Neural cell (in vitro differentiated cells): ENCODE data around the gene LY6G5B. TPM values are rescaled to one million over a fixed set of nuclear protein-coding genes. Genes with fewer than 3 reads are reported as not detected.

Experiments used
- H2AFZ ChIP-seq: fragments of 200-600, 300-800 bp; sonication (generic), shearing (Covaris generic); 2 replicates; pipeline ENCODE4 v1.6.0; 2014; ENCODE audit warnings: low read depth, mild to moderate bottlenecking, antibody characterized with exemption, low read length, moderate library complexity
- H3F3A ChIP-seq: fragments of 200-600 bp; shearing (Covaris generic); 2 replicates; pipeline ENCODE4 v1.6.1; 2016; ENCODE audit warnings: mild to moderate bottlenecking, moderate library complexity, mixed read lengths, antibody characterized with exemption, low read length; ENCODE audit not compliant: insufficient read depth, poor library complexity, severe bottlenecking
- H3K27ac ChIP-seq: fragments of 200-600, 300-800 bp; sonication (generic), shearing (Covaris generic); 2 replicates; pipeline ENCODE4 v1.5.1; 2014; ENCODE audit warnings: mild to moderate bottlenecking, low read length, moderate library complexity
- H3K27me3 ChIP-seq: fragments of 300-800, 200-600 bp; sonication (generic), shearing (Covaris generic); 2 replicates; pipeline ENCODE4 v1.6.0; 2014; ENCODE audit warnings: mild to moderate bottlenecking, low read depth, low read length, moderate library complexity; ENCODE audit not compliant: insufficient read depth
- H3K36me3 ChIP-seq: fragments of 300-800, 200-600 bp; sonication (generic), shearing (Covaris generic); 2 replicates; pipeline ENCODE4 v1.5.1; 2014; ENCODE audit warnings: mild to moderate bottlenecking, antibody characterized with exemption, low read length, moderate library complexity; ENCODE audit not compliant: insufficient read depth
- H3K4me2 ChIP-seq: fragments of 300-800, 200-600 bp; sonication (generic), shearing (Covaris generic); 2 replicates; pipeline ENCODE4 v1.6.0; 2014; ENCODE audit warnings: mild to moderate bottlenecking, low read length
- H3K4me3 ChIP-seq: fragments of 300-800, 200-600 bp; sonication (generic), shearing (Covaris generic); 2 replicates; pipeline ENCODE4 v1.5.1; 2014; ENCODE audit warnings: mild to moderate bottlenecking, low read length, moderate library complexity
- H3K79me2 ChIP-seq: fragments of 200-600 bp; shearing (Covaris generic); replicated peaks from 2 replicates; pipeline ENCODE4 v1.6.0; 2014; ENCODE audit warnings: mild to moderate bottlenecking, low read length, moderate library complexity; ENCODE audit not compliant: insufficient read depth
- H3K9ac ChIP-seq: fragments of 300-800, 200-600 bp; sonication (generic), shearing (Covaris generic); 2 replicates; pipeline ENCODE4 v1.6.1; 2016; ENCODE audit warnings: mild to moderate bottlenecking, low read length, mixed read lengths
- H3K9me2 ChIP-seq: fragments of 200-600 bp; shearing (Covaris generic); 2 replicates; pipeline ENCODE4 v1.6.1; 2016; ENCODE audit warnings: mild to moderate bottlenecking, low read length, mixed read lengths; ENCODE audit not compliant: insufficient read depth
- H3K9me3 ChIP-seq: fragments of 200-600, 300-800 bp; sonication (generic), shearing (Covaris generic); 2 replicates; pipeline ENCODE4 v1.6.1; 2016; ENCODE audit warnings: mild to moderate bottlenecking, mixed run types, low read length, moderate library complexity, mixed read lengths
- H4K20me1 ChIP-seq: fragments of 200-600 bp; shearing (Covaris generic); 2 replicates; pipeline ENCODE4 v1.6.1; 2016; ENCODE audit warnings: mild to moderate bottlenecking, mixed run types; ENCODE audit not compliant: insufficient read depth
- EP300 ChIP-seq: fragments of 450-650 bp; conservative IDR thresholded peaks from 2 replicates; pipeline ENCODE4 v1.6.1; 2014; ENCODE audit warnings: antibody characterized with exemption, mild to moderate bottlenecking, moderate library complexity; ENCODE audit not compliant: poor library complexity, severe bottlenecking
- EZH2 ChIP-seq: fragments of 200-600, 300-800 bp; shearing (Covaris generic), sonication (generic); IDR thresholded peaks from 2 replicates; pipeline ENCODE4 v1.6.1; 2014; ENCODE audit warnings: antibody characterized with exemption, low read length, borderline replicate concordance, mild to moderate bottlenecking; ENCODE audit not compliant: insufficient read depth, poor library complexity, severe bottlenecking
- MXI1 ChIP-seq: fragments of 450-650 bp; conservative IDR thresholded peaks from 2 replicates; pipeline ENCODE4 v1.6.1; 2014; ENCODE audit warnings: antibody characterized with exemption, mild to moderate bottlenecking; ENCODE audit not compliant: poor library complexity, severe bottlenecking
- POLR2AphosphoS5 ChIP-seq: IDR thresholded peaks from 2 replicates; pipeline ENCODE4 v1.6.1; 2012
- RAD21 ChIP-seq: fragments of 450-650 bp; conservative IDR thresholded peaks from 2 replicates; pipeline ENCODE4 v1.6.1; 2014; ENCODE audit warnings: antibody characterized with exemption, mild to moderate bottlenecking, moderate library complexity
- SMC3 ChIP-seq: fragments of 450-650 bp; conservative IDR thresholded peaks from 2 replicates; pipeline ENCODE4 v1.6.1; 2014; ENCODE audit warnings: antibody characterized with exemption, mild to moderate bottlenecking, moderate library complexity; ENCODE audit not compliant: poor library complexity
- TAF1 ChIP-seq: IDR thresholded peaks from 2 replicates; pipeline ENCODE4 v1.6.1; 2012; ENCODE audit warnings: low read depth
- polyA plus RNA-seq: library from polyadenylated mRNA; depleted of rRNA; stranded (reverse); fragments of >200 nt; gene quantifications from 2 replicates; pipeline ENCODE4 v1.2.3, GENCODE V29; 2014
- TF ChIP-seq, protein P1 (sequence below): fragments of 450-650 bp; IDR thresholded peaks from 2 replicates; pipeline ENCODE4 v1.5.1; 2014; ENCODE audit warnings: antibody characterized with exemption, mild to moderate bottlenecking, moderate library complexity; ENCODE audit not compliant: poor library complexity, severe bottlenecking
- TF ChIP-seq, protein P2 (sequence below): IDR thresholded peaks from 2 replicates; pipeline ENCODE4 v1.6.1; 2012; ENCODE audit warnings: borderline replicate concordance

The LY6G5B gene
- polyA plus RNA-seq, 1 donor from 2014 or later: 4.0 TPM

DNA sequence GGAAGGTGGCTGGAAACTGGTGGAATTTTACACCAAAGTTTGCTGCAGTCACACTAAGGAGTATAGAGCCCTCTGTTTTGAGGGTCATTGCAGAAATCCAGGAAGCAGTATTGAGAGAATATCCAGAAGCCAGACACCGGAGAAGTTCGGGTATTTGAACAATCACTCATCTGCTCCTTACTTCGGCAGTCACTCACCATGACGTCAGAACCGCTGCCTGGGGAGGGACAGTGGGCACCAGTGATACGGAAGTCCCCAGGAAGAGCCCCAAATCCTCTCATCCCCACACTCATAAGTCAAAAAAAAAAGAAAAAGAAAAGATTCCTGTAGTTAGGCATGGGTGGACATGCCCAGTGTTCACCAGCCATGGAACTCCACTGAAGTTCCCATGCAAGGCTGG is 7.1 kb downstream of the LY6G5B start:
- H3K27me3 ChIP-seq: no peaks in the 10 kb centered on the region
- H3K9me2 ChIP-seq: no peaks in the 10 kb centered on the region
- no peak overlapping the region for H3K4me2 ChIP-seq
- H3K27ac ChIP-seq: no peak overlapping the region
- no peak overlapping the region for H3K4me3 ChIP-seq
- no peaks in the 10 kb centered on the region for H4K20me1 ChIP-seq
- no peaks in the 10 kb centered on the region for H3K79me2 ChIP-seq
- TF ChIP-seq MXI1: no peak
- no peak for TF ChIP-seq TAF1
- TF ChIP-seq EP300: no peak
- no peak for TF ChIP-seq POLR2AphosphoS5
- TF ChIP-seq, protein P1, sequence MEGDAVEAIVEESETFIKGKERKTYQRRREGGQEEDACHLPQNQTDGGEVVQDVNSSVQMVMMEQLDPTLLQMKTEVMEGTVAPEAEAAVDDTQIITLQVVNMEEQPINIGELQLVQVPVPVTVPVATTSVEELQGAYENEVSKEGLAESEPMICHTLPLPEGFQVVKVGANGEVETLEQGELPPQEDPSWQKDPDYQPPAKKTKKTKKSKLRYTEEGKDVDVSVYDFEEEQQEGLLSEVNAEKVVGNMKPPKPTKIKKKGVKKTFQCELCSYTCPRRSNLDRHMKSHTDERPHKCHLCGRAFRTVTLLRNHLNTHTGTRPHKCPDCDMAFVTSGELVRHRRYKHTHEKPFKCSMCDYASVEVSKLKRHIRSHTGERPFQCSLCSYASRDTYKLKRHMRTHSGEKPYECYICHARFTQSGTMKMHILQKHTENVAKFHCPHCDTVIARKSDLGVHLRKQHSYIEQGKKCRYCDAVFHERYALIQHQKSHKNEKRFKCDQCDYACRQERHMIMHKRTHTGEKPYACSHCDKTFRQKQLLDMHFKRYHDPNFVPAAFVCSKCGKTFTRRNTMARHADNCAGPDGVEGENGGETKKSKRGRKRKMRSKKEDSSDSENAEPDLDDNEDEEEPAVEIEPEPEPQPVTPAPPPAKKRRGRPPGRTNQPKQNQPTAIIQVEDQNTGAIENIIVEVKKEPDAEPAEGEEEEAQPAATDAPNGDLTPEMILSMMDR: no peak
- no peak for TF ChIP-seq SMC3
- TF ChIP-seq RAD21: no peak
- TF ChIP-seq EZH2: no peak
- TF ChIP-seq, protein P2, sequence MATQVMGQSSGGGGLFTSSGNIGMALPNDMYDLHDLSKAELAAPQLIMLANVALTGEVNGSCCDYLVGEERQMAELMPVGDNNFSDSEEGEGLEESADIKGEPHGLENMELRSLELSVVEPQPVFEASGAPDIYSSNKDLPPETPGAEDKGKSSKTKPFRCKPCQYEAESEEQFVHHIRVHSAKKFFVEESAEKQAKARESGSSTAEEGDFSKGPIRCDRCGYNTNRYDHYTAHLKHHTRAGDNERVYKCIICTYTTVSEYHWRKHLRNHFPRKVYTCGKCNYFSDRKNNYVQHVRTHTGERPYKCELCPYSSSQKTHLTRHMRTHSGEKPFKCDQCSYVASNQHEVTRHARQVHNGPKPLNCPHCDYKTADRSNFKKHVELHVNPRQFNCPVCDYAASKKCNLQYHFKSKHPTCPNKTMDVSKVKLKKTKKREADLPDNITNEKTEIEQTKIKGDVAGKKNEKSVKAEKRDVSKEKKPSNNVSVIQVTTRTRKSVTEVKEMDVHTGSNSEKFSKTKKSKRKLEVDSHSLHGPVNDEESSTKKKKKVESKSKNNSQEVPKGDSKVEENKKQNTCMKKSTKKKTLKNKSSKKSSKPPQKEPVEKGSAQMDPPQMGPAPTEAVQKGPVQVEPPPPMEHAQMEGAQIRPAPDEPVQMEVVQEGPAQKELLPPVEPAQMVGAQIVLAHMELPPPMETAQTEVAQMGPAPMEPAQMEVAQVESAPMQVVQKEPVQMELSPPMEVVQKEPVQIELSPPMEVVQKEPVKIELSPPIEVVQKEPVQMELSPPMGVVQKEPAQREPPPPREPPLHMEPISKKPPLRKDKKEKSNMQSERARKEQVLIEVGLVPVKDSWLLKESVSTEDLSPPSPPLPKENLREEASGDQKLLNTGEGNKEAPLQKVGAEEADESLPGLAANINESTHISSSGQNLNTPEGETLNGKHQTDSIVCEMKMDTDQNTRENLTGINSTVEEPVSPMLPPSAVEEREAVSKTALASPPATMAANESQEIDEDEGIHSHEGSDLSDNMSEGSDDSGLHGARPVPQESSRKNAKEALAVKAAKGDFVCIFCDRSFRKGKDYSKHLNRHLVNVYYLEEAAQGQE: no peak
- no peak overlapping the region for H2AFZ ChIP-seq
- no peak overlapping the region for H3K9ac ChIP-seq
- H3K36me3 ChIP-seq: no peaks in the 10 kb centered on the region
- H3F3A ChIP-seq: no peaks in the 10 kb centered on the region
- H3K9me3 ChIP-seq: no peaks in the 10 kb centered on the region

DNA sequence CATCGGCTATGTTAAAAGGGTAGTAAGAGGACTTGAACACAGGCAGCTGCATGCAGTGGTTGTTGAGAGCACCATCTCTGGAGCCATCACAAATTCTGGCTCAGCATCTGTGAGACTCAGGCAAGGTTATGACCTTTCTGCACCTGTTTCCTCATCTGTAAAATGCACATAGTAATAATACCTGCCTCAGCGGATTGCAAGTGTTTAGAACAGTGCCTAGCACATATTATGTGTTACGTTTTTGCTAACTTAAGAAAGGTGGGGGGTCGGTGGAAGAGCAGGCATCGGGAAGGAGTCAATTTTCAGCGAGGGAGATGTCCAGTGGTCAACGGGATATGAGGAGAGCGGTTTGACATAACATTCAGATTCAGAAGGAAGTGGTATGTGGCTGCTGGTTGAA is 8.2 kb downstream of the LY6G5B start:
- no peaks in the 10 kb centered on the region for H3K36me3 ChIP-seq

More for the DNA sequence above, 8.2 kb downstream of the LY6G5B start:
- Histone ChIP-seq H3K9me2 (no peaks in the 10 kb centered on the region), H3K79me2 (no peaks in the 10 kb centered on the region), H2AFZ (no peak overlapping the region), H3K4me2 (no peak overlapping the region), H3K9ac (no peak overlapping the region), H3F3A (no peaks in the 10 kb centered on the region), H4K20me1 (no peaks in the 10 kb centered on the region), H3K27me3 (no peaks in the 10 kb centered on the region), H3K9me3 (no peaks in the 10 kb centered on the region), H3K27ac (no peak overlapping the region), H3K4me3 (no peak overlapping the region)
- TF ChIP-seq MXI1 (no peak), SMC3 (no peak), EZH2 (no peak), RAD21 (no peak), EP300 (no peak), TAF1 (no peak), POLR2AphosphoS5 (no peak)
- TF ChIP-seq, protein P1: no peak
- TF ChIP-seq, protein P2: no peak
